OCI-LY3 (cell line): ENCODE data around the gene SALL3.

Experiments used
- CTCF ChIP-seq: fragments of 200-600, 300-600 bp; sonication (generic); IDR thresholded peaks from 2 replicates; pipeline ENCODE4 v1.5.1; 2014; ENCODE audit warnings: antibody characterized with exemption, low read length, low read depth
- EZH2phosphoT487 ChIP-seq: fragments of 200-600 bp; shearing (Covaris generic); IDR thresholded peaks from 2 replicates; pipeline ENCODE4 v1.6.1; 2018; ENCODE audit warnings: antibody characterized with exemption, mixed run types, low read depth

- TF ChIP-seq CTCF (no peak), EZH2phosphoT487 (no peak)
Measured at GRCh38 chr18:79046522-79046921, 66.9 kb downstream of the SALL3 start.
